Measurements from ENCODE around the gene DLG5. TPM values are rescaled to one million over a fixed set of nuclear protein-coding genes. Genes with fewer than 3 reads are reported as not detected.

Gene DLG5
- total and polyA plus RNA-seq, 2 experiments from 2014 or later: 4.4 to 27.9 TPM

GRCh38 chr10:77809336-77809735 is 117.2 kb downstream of the DLG5 start:
- Histone ChIP-seq H3K27ac (no peak overlapping the region), H2AFZ (no peak overlapping the region), H4K20me1 (ENCODE audit: insufficient read depth) (no peaks in the 10 kb centered on the region), H3K27me3 (replicated peaks; ENCODE audit: insufficient read depth) (no peaks in the 10 kb centered on the region), H3K79me2 (ENCODE audit: insufficient read depth) (no peaks in the 10 kb centered on the region), H3K4me2 (ENCODE audit: unreplicated experiment) (no peak overlapping the region), H3K9ac (no peak overlapping the region), H3K36me3 (ENCODE audit: low read depth) (no peaks in the 10 kb centered on the region; the same call in 1 of the 2 replicates), H3K9me2 (ENCODE audit: insufficient read depth) (no peaks in the 10 kb centered on the region), H3K4me1 (ENCODE audit: insufficient read depth) (no peaks in the 10 kb centered on the region), H3K9me3 (ENCODE audit: low read depth) (no peaks in the 10 kb centered on the region), H3K4me3 (no peak overlapping the region), H3F3A (ENCODE audit: insufficient read depth) (no peaks in the 10 kb centered on the region)
- WGBS, 2 experiments (ENCODE audit: low coverage in 1 of 2, low lambda C conversion rate in 2 of 2, missing lambda C conversion rate in 2 of 2): 94 to 95% methylated on average over 6 to 8 of the region's 8 CpGs
- no peak for TF ChIP-seq EZH2phosphoT487 (IDR thresholded peaks at IDR 0.05; ENCODE audit: insufficient read depth, low read depth)
- TF ChIP-seq EZH2 (IDR thresholded peaks at IDR 0.05; ENCODE audit: insufficient read depth, poor library complexity, severe bottlenecking): no peak
- in situ Hi-C loops (cut with MboI): no loop called here
- no peak for DNase-seq

DNA sequence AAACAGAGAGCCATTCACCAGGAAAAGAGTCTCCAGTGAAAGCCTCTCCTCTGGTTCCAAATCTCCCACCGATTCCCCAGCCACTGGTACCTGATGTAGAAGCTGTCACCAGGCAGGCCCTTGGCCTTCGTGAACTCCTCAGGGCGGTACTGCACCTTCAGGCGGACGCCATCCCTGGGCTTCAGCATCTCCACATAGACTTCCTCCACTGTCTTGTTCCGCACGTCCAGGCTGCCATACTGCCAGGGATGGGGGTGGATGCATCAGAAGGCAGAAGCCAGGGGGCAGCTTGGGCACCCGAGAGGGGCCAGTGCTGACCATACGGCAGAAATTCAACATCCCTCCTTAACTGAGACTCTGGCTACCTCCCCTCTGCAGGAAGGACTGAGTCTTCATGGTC is 118.8 kb downstream of the DLG5 start:
- Histone ChIP-seq H3K27ac (no peak overlapping the region), H3K9ac (no peak overlapping the region), H3K79me2 (ENCODE audit: insufficient read depth) (no peaks in the 10 kb centered on the region), H4K20me1 (ENCODE audit: insufficient read depth) (no peaks in the 10 kb centered on the region), H3K27me3 (replicated peaks; ENCODE audit: insufficient read depth) (no peaks in the 10 kb centered on the region), H3K9me2 (ENCODE audit: insufficient read depth) (no peaks in the 10 kb centered on the region), H3K4me3 (no peak overlapping the region), H3K36me3 (ENCODE audit: low read depth) (peaks cover 4% of the 10 kb centered on the region; the same call in 1 of the 2 replicates), H3K4me2 (ENCODE audit: unreplicated experiment) (no peak overlapping the region), H3F3A (ENCODE audit: insufficient read depth) (peaks cover 8% of the 10 kb centered on the region; the same call in 1 of the 2 replicates), H2AFZ (no peak overlapping the region), H3K9me3 (ENCODE audit: low read depth) (no peaks in the 10 kb centered on the region), H3K4me1 (ENCODE audit: insufficient read depth) (no peaks in the 10 kb centered on the region)
- 98 to 99% methylated on average over 9 of the region's 9 CpGs for WGBS, 2 experiments (ENCODE audit: low coverage in 1 of 2, low lambda C conversion rate in 2 of 2, missing lambda C conversion rate in 2 of 2)
- in situ Hi-C loops (cut with MboI): no loop called here
- TF ChIP-seq EZH2 (IDR thresholded peaks at IDR 0.05; ENCODE audit: insufficient read depth, poor library complexity, severe bottlenecking): no peak
- no peak for TF ChIP-seq EZH2phosphoT487 (IDR thresholded peaks at IDR 0.05; ENCODE audit: insufficient read depth, low read depth)
- DNase-seq: no peak

DNA sequence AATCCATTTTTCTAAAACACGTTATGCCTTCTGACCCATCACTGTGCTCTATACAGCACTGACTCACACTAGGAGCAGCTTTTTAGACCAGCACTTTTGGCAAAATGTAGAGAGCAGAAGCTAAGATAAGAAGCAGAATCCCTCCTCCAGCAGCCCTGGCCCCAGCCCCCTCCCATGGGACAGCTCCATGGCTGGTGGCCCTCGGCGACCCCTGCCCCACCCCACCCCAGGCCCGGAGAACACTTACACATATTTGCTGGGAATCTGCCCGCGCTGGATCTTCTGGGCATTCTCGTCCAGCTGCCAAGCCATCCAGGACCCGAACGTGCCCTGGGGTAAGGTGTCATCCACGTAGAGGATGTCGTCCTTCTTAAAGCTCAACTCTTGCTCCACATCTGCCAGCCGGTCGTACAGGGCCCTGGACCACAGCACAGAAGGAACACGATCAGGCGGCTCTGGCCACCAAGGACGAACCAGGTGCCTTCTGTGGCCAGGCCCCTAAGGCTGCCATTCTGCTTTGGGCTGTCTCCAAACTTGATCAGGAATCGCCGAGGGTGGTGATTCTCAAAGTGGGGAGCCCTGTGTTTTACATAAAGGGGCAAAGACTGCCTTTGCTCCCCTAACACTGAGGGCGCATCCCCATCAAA is 119.9 kb downstream of the DLG5 start:
- Histone ChIP-seq H3K9me2 (ENCODE audit: insufficient read depth) (no peaks in the 10 kb centered on the region), H3K4me1 (ENCODE audit: insufficient read depth) (peaks cover 8% of the 10 kb centered on the region), H3K79me2 (ENCODE audit: insufficient read depth) (no peaks in the 10 kb centered on the region), H3K27ac (no peak overlapping the region), H3F3A (ENCODE audit: insufficient read depth) (peaks cover 8% of the 10 kb centered on the region; the same call in 1 of the 2 replicates), H3K4me3 (no peak overlapping the region), H4K20me1 (ENCODE audit: insufficient read depth) (no peaks in the 10 kb centered on the region), H3K4me2 (ENCODE audit: unreplicated experiment) (no peak overlapping the region), H3K9me3 (ENCODE audit: low read depth) (no peaks in the 10 kb centered on the region), H3K36me3 (ENCODE audit: low read depth) (peaks cover 4% of the 10 kb centered on the region; the same call in 1 of the 2 replicates), H3K9ac (no peak overlapping the region), H3K27me3 (replicated peaks; ENCODE audit: insufficient read depth) (no peaks in the 10 kb centered on the region), H2AFZ (no peak overlapping the region)
- 88 to 90% methylated on average over 19 of the region's 19 CpGs for WGBS, 2 experiments (ENCODE audit: low coverage in 1 of 2, low lambda C conversion rate in 2 of 2, missing lambda C conversion rate in 2 of 2)
- DNase-seq: no peak
- in situ Hi-C loops (cut with MboI): no loop called here
- TF ChIP-seq EZH2phosphoT487 (IDR thresholded peaks at IDR 0.05; ENCODE audit: insufficient read depth, low read depth) (no peak), EZH2 (IDR thresholded peaks at IDR 0.05; ENCODE audit: insufficient read depth, poor library complexity, severe bottlenecking) (no peak)

DNA sequence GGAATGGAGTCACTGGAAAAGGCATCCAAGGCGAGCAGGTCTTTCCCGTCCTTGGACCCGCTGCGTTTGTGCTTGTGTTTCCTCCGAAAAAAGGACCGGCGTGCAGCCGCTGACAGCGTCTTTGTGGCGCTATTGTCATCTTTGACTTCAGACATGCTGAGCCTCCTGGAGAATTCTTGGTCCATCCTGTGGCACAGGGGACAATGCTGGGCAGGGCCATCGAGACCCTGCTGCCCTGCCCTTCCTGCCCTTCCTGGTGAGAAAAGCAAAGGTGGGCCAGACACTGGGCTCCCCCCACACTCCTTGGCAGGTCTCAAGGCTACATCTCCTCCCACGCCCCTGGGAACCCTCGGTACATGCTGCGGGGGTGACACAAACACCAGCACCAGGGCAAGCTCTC is 120.9 kb downstream of the DLG5 start:
- H3K9me3 ChIP-seq (ENCODE audit: low read depth): no peaks in the 10 kb centered on the region
- no peaks in the 10 kb centered on the region for H3K9me2 ChIP-seq (ENCODE audit: insufficient read depth)
- H3K4me1 ChIP-seq (ENCODE audit: insufficient read depth): peaks cover 11% of the 10 kb centered on the region
- H3K27ac ChIP-seq: no peak overlapping the region
- no peaks in the 10 kb centered on the region for H4K20me1 ChIP-seq (ENCODE audit: insufficient read depth)
- WGBS, 2 experiments (ENCODE audit: low coverage in 1 of 2, low lambda C conversion rate in 2 of 2, missing lambda C conversion rate in 2 of 2): 93 to 98% methylated on average over 14 of the region's 14 CpGs
- peaks cover 4% of the 10 kb centered on the region; the same call in 1 of the 2 replicates for H3K36me3 ChIP-seq (ENCODE audit: low read depth)
- no peaks in the 10 kb centered on the region for H3K79me2 ChIP-seq (ENCODE audit: insufficient read depth)
- DNase-seq: no peak
- H3K4me2 ChIP-seq (ENCODE audit: unreplicated experiment): no peak overlapping the region
- in situ Hi-C loops (cut with MboI): no loop called here
- H3F3A ChIP-seq (ENCODE audit: insufficient read depth): peaks cover 8% of the 10 kb centered on the region; the same call in 1 of the 2 replicates
- TF ChIP-seq EZH2phosphoT487 (IDR thresholded peaks at IDR 0.05; ENCODE audit: insufficient read depth, low read depth) (no peak), EZH2 (IDR thresholded peaks at IDR 0.05; ENCODE audit: insufficient read depth, poor library complexity, severe bottlenecking) (no peak)
- no peak overlapping the region for H3K4me3 ChIP-seq
- H2AFZ ChIP-seq: no peak overlapping the region
- no peaks in the 10 kb centered on the region for H3K27me3 ChIP-seq (replicated peaks; ENCODE audit: insufficient read depth)
- no peak overlapping the region for H3K9ac ChIP-seq
